T-cell (primary cell): ENCODE data around the gene CDK18. TPM values are rescaled to one million over a fixed set of nuclear protein-coding genes. Genes with fewer than 3 reads are reported as not detected.
A peak's percentile ranks its signal among the peaks of the same experiment; 100 is the strongest.

Experiments
- ATAC-seq, 4 experiments: fragments of 200-7000 bp in 3 of 4; fragments of 150-1000 bp in 1 of 4; cut with Tn5 transposase; replicated peaks in 1 of 4; 1 replicate in 3 of 4; 2 replicates in 1 of 4; pipeline ENCODE4 v1.10.0; 2021; ENCODE audit warnings: moderate library complexity in 3 of 4, mild to moderate bottlenecking in 2 of 4, moderate number of reproducible peaks in 1 of 4
- CTCF ChIA-PET, 2 donors: fragments of 300-600 bp; sonication (Branson Sonifier 250); formaldehyde crosslinking; loops; one replicate each; lab custom pipeline; 2022; ENCODE audit warnings: antibody characterized with exemption in 2 of 2; lab: Charles Lee
- POLR2A ChIA-PET, 2 donors: fragments of 300-600 bp; sonication (Branson Sonifier 250); formaldehyde crosslinking; loops; one replicate each; lab custom pipeline; 2022; ENCODE audit warnings: antibody characterized with exemption in 2 of 2; lab: Charles Lee
- DNase-seq, 35 experiments: peaks; one replicate each; pipeline versions ENCODE4 v3.0.0 to v3.0.0-alpha.2; 2013 to 2023
- H3K27ac ChIP-seq: one replicate; pipeline ENCODE4 v1.5.1; 2013; ENCODE audit warnings: low read length
- H3K27me3 ChIP-seq, 2 experiments: replicated peaks in 1 of 2; 1 replicate in 1 of 2; 2 replicates in 1 of 2; pipeline versions ENCODE4 v1.6.1 to v1.7.0; 2013; ENCODE audit warnings: low read length in 1 of 2, mixed read lengths in 1 of 2; ENCODE audit not compliant: control insufficient read depth in 2 of 2, insufficient read depth in 2 of 2; ENCODE audit errors: extremely low read depth in 1 of 2
- H3K36me3 ChIP-seq, 2 donors: 1 replicate in 1 of 2; 2 replicates in 1 of 2; pipeline versions ENCODE4 v1.6.1 to v1.7.0; 2013; ENCODE audit warnings: low read length in 1 of 2; ENCODE audit not compliant: control insufficient read depth in 2 of 2, insufficient read depth in 1 of 2; ENCODE audit errors: extremely low read depth in 1 of 2
- H3K4me1 ChIP-seq, 2 experiments: 1 replicate in 1 of 2; 2 replicates in 1 of 2; pipeline versions ENCODE4 v1.6.1 to v1.7.0; 2013; ENCODE audit warnings: low read length in 2 of 2, mixed read lengths in 1 of 2; ENCODE audit not compliant: insufficient read depth in 2 of 2, control insufficient read depth in 1 of 2; ENCODE audit errors: extremely low read depth in 1 of 2
- H3K4me3 ChIP-seq, 2 donors: 1 replicate in 1 of 2; 2 replicates in 1 of 2; pipeline versions ENCODE4 v1.5.1 to v1.7.0; 2013; ENCODE audit warnings: mild to moderate bottlenecking in 2 of 2, low read length in 1 of 2, moderate library complexity in 1 of 2; ENCODE audit not compliant: control insufficient read depth in 1 of 2; ENCODE audit errors: extremely low read depth in 1 of 2
- H3K9me3 ChIP-seq: 2 replicates; pipeline ENCODE4 v1.7.0; 2013
- H3K27ac Mint-ChIP-seq, 2 donors: one replicate each; pipeline ENCODE4 v1.8.0; 2020 to 2021; ENCODE audit warnings: mild to moderate bottlenecking in 2 of 2, mixed read lengths in 2 of 2
- H3K27me3 Mint-ChIP-seq, 2 donors: one replicate each; pipeline ENCODE4 v1.8.0; 2021 to 2022; ENCODE audit warnings: mixed read lengths in 2 of 2
- H3K36me3 Mint-ChIP-seq: one replicate; pipeline ENCODE4 v1.8.0; 2021; ENCODE audit warnings: mixed read lengths
- H3K4me1 Mint-ChIP-seq, 3 donors: one replicate each; pipeline ENCODE4 v1.8.0; 2020 to 2022; ENCODE audit warnings: mixed read lengths in 3 of 3, mild to moderate bottlenecking in 1 of 3
- H3K4me3 Mint-ChIP-seq, 3 donors: one replicate each; pipeline ENCODE4 v1.8.0; 2020 to 2022; ENCODE audit warnings: mild to moderate bottlenecking in 3 of 3, mixed read lengths in 3 of 3, moderate library complexity in 3 of 3
- H3K9me3 Mint-ChIP-seq, 3 donors: one replicate each; pipeline ENCODE4 v1.8.0; 2020 to 2022; ENCODE audit warnings: mixed read lengths in 3 of 3
- WGBS: methylation state at CpG from one replicate; pipeline ENCODE4 v1.1.5; 2013; ENCODE audit warnings: missing lambda C conversion rate; ENCODE audit not compliant: insufficient coverage; 5-methylcytosine and 5-hydroxymethylcytosine counted together
- total RNA-seq, 35 experiments: library from RNA in 6 of 35; stranded (reverse) in 6 of 35; fragments of 120-200 nt in 1 of 35; gene quantifications; one replicate each; pipeline versions ENCODE4 v1.2.1 to v1.2.4 and lab custom pipeline; 2013 to 2026

Gene CDK18
- total RNA-seq, 5 donors from 2014 or later (not counting 1 experiment from before 2014, with no cell fraction given) = 1.7 to 4.6 (median 2.1) TPM

GRCh38 chr1:205576011-205576410 is 71.5 kb downstream of the CDK18 start:
- ATAC-seq = no peak
- H3K27ac Mint-ChIP-seq = no peak overlapping the region
- Histone ChIP-seq H3K9me3 (no peaks in the 10 kb centered on the region), H3K4me1 (no peaks in the 10 kb centered on the region), H3K27me3 (peaks cover 0 to 66% of the 10 kb centered on the region in 2 experiments), H3K27ac (no peak overlapping the region), H3K4me3 (no peak overlapping the region), H3K36me3 (no peaks in the 10 kb centered on the region)
- no peak for DNase-seq
- ChIA-PET POLR2A (no interaction called here), CTCF (no interaction called here)
- H3K4me3 Mint-ChIP-seq = no peak overlapping the region
- H3K9me3 Mint-ChIP-seq = no peaks in the 10 kb centered on the region
- H3K27me3 Mint-ChIP-seq = peaks cover 18 to 42% of the 10 kb centered on the region in 2 donors
- no peaks in the 10 kb centered on the region for H3K4me1 Mint-ChIP-seq
- no peaks in the 10 kb centered on the region for H3K36me3 Mint-ChIP-seq
- 71% methylated on average over 3 of the region's 3 CpGs for WGBS

DNA sequence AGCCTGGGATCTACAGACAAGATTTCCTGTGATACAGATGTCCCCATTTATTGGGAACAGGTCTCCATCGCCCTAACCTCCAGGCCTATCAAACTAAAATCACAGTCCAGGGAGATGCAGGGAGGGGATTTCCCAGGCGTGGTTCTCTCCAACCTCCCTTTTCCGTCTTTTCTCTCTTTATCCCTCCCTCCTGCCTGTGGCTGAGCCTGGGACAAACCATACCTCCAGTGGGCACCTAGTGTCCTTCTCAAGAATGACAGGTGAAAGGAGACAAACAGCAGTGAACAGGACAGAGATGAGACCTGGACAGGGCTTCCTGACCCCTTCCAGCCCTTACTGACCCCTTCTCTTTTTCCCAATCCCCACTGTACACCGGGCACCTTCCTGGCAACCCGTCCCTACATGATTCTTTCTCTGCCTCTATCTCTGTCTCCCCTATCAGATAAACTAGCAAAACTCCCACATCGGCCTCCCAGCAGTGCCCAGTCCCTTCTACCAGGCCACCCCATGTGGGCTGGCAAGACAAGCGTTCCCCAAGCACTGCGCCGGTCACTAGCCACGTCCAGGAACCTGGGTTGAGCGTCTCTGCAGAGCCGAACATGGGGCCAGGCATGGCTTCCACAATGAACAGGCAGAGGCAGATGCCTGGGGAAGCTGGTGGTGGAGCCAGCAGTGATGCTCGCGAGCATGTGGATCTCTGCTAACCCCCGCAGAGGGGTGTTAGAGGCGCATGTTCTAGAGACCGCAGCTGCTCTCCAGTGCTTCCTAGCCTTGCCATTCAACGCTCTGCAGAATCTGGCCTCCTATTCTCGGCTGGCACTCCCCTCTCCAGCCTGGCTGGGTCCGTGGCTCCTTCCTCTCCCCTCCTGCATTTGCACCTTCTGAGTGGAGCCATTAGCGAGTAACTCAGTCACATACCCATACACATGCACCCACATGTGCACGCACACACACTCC is 72.6 kb downstream of the CDK18 start:
- no peak overlapping the region for H3K27ac ChIP-seq
- POLR2A ChIA-PET = no interaction called here
- Mint-ChIP-seq H3K4me1 (peaks cover 0 to 7% (median 2%) of the 10 kb centered on the region in 3 donors), H3K27ac (no peak overlapping the region), H3K4me3 (no peak overlapping the region), H3K9me3 (no peaks in the 10 kb centered on the region), H3K27me3 (peaks cover 12 to 43% of the 10 kb centered on the region in 2 donors), H3K36me3 (no peaks in the 10 kb centered on the region)
- peaks cover 0 to 67% of the 10 kb centered on the region in 2 experiments for H3K27me3 ChIP-seq
- DNase-seq (peak in 1 of 35 experiments; percentile 23), ATAC-seq (no peak)
- H3K36me3 ChIP-seq = no peaks in the 10 kb centered on the region
- 87% methylated on average over 19 of the region's 22 CpGs for WGBS
- no peaks in the 10 kb centered on the region for H3K9me3 ChIP-seq
- H3K4me3 ChIP-seq = no peak overlapping the region
- CTCF ChIA-PET = no interaction called here
- peaks cover 0 to 5% of the 10 kb centered on the region in 2 experiments for H3K4me1 ChIP-seq

DNA sequence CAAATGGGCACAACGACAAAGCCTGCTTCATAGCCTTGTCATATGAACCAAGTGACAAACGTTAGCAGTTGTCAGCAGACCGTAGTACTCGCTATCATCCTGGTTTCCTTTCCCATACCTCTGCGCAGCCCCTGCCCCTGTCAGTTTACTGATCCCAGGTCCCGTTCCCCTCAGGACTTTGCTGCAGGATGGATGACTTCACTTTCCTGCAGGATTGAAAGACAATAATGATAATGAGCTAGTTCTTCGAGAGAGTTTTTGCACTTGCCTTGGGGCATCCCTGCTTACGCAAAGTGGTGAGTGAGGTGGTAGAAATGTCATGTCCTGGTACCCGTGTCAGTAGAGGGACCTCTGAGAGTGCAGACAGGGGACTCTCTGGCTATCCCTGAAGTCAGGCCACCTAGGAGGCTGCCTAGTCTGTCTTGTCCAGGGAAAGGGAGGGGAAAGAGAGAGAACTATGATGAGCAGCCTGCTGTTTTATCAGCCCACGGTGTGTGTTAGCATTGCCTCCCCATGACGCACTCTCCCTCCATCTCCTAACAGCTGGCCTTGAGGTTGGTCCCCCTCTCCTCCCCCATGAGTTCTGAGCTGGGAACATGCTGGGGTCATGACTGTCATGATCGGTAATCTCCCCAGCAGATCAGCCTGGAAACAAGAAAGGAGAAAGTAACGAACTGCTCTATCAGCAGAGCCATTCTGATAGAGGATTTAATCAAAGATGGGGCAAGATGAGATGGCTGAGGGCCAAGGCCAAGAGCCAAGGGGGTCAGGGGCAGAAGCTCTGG is 73.6 kb downstream of the CDK18 start:
- no peak overlapping the region for H3K4me3 ChIP-seq
- WGBS = 91% methylated on average over 9 of the region's 13 CpGs
- no peak overlapping the region for H3K27ac ChIP-seq
- peaks cover 0 to 15% of the 10 kb centered on the region in 2 experiments for H3K4me1 ChIP-seq
- POLR2A ChIA-PET = no interaction called here
- no peak overlapping the region for H3K27ac Mint-ChIP-seq
- H3K4me1 Mint-ChIP-seq = peaks cover 5 to 15% (median 6%) of the 10 kb centered on the region in 3 donors
- CTCF ChIA-PET = no interaction called here
- no peaks in the 10 kb centered on the region for H3K9me3 ChIP-seq
- H3K27me3 ChIP-seq = peaks cover 0 to 63% of the 10 kb centered on the region in 2 experiments
- H3K36me3 Mint-ChIP-seq = no peaks in the 10 kb centered on the region
- H3K36me3 ChIP-seq = no peaks in the 10 kb centered on the region
- no peaks in the 10 kb centered on the region for H3K9me3 Mint-ChIP-seq
- no peak for ATAC-seq
- H3K27me3 Mint-ChIP-seq = peaks cover 5 to 34% of the 10 kb centered on the region in 2 donors
- DNase-seq = peak in 1 of 35 experiments; percentile 4
- H3K4me3 Mint-ChIP-seq = no peak overlapping the region

- peaks cover 0 to 60% of the 10 kb centered on the region in 2 experiments for H3K27me3 ChIP-seq
- Mint-ChIP-seq H3K36me3 (no peaks in the 10 kb centered on the region), H3K27ac (no peak overlapping the region), H3K4me1 (peaks cover 6 to 15% (median 8%) of the 10 kb centered on the region in 3 donors), H3K4me3 (no peak overlapping the region), H3K27me3 (peaks cover 5 to 33% of the 10 kb centered on the region in 2 donors), H3K9me3 (no peaks in the 10 kb centered on the region)
- DNase-seq (peak in 1 of 35 experiments; percentile 7), ATAC-seq (no peak)
- ChIA-PET POLR2A (no interaction called here), CTCF (interaction anchor here in 1 of 2 donors (0.6 kb wide), 1 partner anchor 398 kb away, joined by 3 read pairs; no protein-coding TSS in a partner anchor)
- 67% methylated on average over 7 of the region's 9 CpGs for WGBS
- no peaks in the 10 kb centered on the region for H3K36me3 ChIP-seq
- H3K4me1 ChIP-seq = peaks cover 0 to 15% of the 10 kb centered on the region in 2 experiments
- no peaks in the 10 kb centered on the region for H3K9me3 ChIP-seq
- H3K4me3 ChIP-seq = no peak overlapping the region
- H3K27ac ChIP-seq = no peak overlapping the region
Observed at GRCh38 chr1:205578780-205579571, 74.5 kb downstream of the CDK18 start.

- H3K36me3 Mint-ChIP-seq = no peaks in the 10 kb centered on the region
- Histone ChIP-seq H3K9me3 (no peaks in the 10 kb centered on the region), H3K4me3 (no peak overlapping the region), H3K27ac (no peak overlapping the region), H3K36me3 (no peaks in the 10 kb centered on the region), H3K4me1 (peaks cover 0 to 15% of the 10 kb centered on the region in 2 experiments), H3K27me3 (peaks cover 0 to 60% of the 10 kb centered on the region in 2 experiments)
- ChIA-PET CTCF (no interaction called here), POLR2A (no interaction called here)
- no peaks in the 10 kb centered on the region for H3K9me3 Mint-ChIP-seq
- WGBS = 83% methylated on average over 12 of the region's 12 CpGs
- no peak overlapping the region for H3K27ac Mint-ChIP-seq
- ATAC-seq (no peak), DNase-seq (no peak)
- peaks cover 6 to 15% (median 8%) of the 10 kb centered on the region in 3 donors for H3K4me1 Mint-ChIP-seq
- no peak overlapping the region for H3K4me3 Mint-ChIP-seq
- peaks cover 5 to 28% of the 10 kb centered on the region in 2 donors for H3K27me3 Mint-ChIP-seq
Observed at GRCh38 chr1:205579711-205580110, 75.2 kb downstream of the CDK18 start.
